Pancreas (tissue), 10 donors: ENCODE measurements around the gene ADAMTS15. TPM values are rescaled to one million over a fixed set of nuclear protein-coding genes. Genes with fewer than 3 reads are reported as not detected.

Experiments
- ATAC-seq, 4 donors: fragments of 200-7000 bp; cut with Tn5 transposase; one replicate each; pipeline versions ENCODE4 v1.8.0 to v1.9.1; 2020; ENCODE audit warnings: mild to moderate bottlenecking in 4 of 4, moderate library complexity in 4 of 4
- DNase-seq, 6 donors: peaks; one replicate each; pipeline ENCODE4 v3.0.0-alpha.2; 2020
- FAIRE-seq: peaks from 2 replicates; lab custom pipeline; 2012; peaks lifted over from hg19 to GRCh38; lab: Jason Lieb, UNC
- H3K27ac ChIP-seq, 4 donors: fragments of 200-600 bp; sonication (generic); 1 replicate in 3 of 4; 2 replicates in 1 of 4; pipeline versions ENCODE4 v1.5.0 to v1.8.0; 2020
- H3K27me3 ChIP-seq, 4 donors: fragments of 200-600 bp; one replicate each; pipeline ENCODE4 v1.8.0; 2021
- H3K36me3 ChIP-seq, 3 donors: fragments of 200-600 bp; sonication (generic) in 1 of 3; one replicate each; pipeline versions ENCODE4 v1.5.0 to v1.8.0; 2020 to 2021
- H3K4me1 ChIP-seq, 3 donors: fragments of 200-600 bp; one replicate each; pipeline ENCODE4 v1.8.0; 2021
- H3K4me3 ChIP-seq, 4 donors: fragments of 200-600 bp; sonication (generic) in 2 of 4; one replicate each; pipeline versions ENCODE4 v1.5.0 to v1.8.0; 2020 to 2021
- H3K9me3 ChIP-seq, 4 donors: fragments of 200-600 bp; one replicate each; pipeline ENCODE4 v1.8.0; 2021
- CTCF ChIP-seq, 4 donors: fragments of 200-600 bp; sonication (generic) in 3 of 4; IDR thresholded peaks; one replicate each; pipeline versions ENCODE4 v1.5.0 to v1.8.0; 2021; ENCODE audit warnings: antibody characterized with exemption in 4 of 4
- WGBS, 2 donors: extraction: QIAGEN DNeasy Blood & Tissue Kit; methylation state at CpG; one replicate each; pipeline ENCODE4 v1.1.7; 2013; 5-methylcytosine and 5-hydroxymethylcytosine counted together
- intact Hi-C, 3 donors: fragments of 100-400 bp; cut with DNase I; formaldehyde crosslinking; loops; one replicate each; pipeline versions ENCODE4 v1.11.1 to v1.14.2; 2022
- polyA plus RNA-seq, 2 donors: library from polyadenylated mRNA; stranded (reverse); fragments of 200-250 nt; gene quantifications; one replicate each; pipeline ENCODE4 v1.2.3, GENCODE V29; 2013
- total RNA-seq, 6 donors: library from RNA; stranded (reverse); fragmentation: NEBNext Ultra II Directional in 4 of 6; extraction: Animal tissue kit (Norgen Biotek cat#: 25700) in 4 of 6; gene quantifications; one replicate each; pipeline versions ENCODE4 v1.2.1 to v1.2.4, GENCODE V29; 2021 to 2023
- donor health status: healthy with polysubstance abuse.
- donor health status: DM: no; HTN: no; CAD: no; lungs with moderate emphysema.
- donor health status: DM: no; HTN: no; CAD: no.
- donor health status: control.
- donor health status: control.
- donor health status: Bipolar disorder and iron deficiency.
- donor health status: DM: yes; HTN: yes; CAD: no.
- donor health status: DM: no; HTN: no; CAD: no.
- donor health status: DM: no; HTN: no; CAD: no.
- donor health status: DM: yes; HTN: yes; CAD: no.

Gene ADAMTS15
- total and polyA plus RNA-seq, 8 donors = 0.14 to 1.2 (median 0.78) TPM

GRCh38 chr11:130449310-130449990, 1.0 kb downstream of the ADAMTS15 start:
- peaks cover 0 to 4% (median 0%) of the 10 kb centered on the region in 4 donors for H3K27me3 ChIP-seq
- DNase-seq (peak in 3 of 6 donors; percentile 34 to 71 (median 62)), FAIRE-seq (no peak), ATAC-seq (peak; percentile 15 to 26 (median 20))
- H3K9me3 ChIP-seq = no peaks in the 10 kb centered on the region
- H3K36me3 ChIP-seq = no peaks in the 10 kb centered on the region
- H3K4me3 ChIP-seq = peak overlapping the region; percentile 31 to 60 (median 38)
- intact Hi-C loops = no loop called here
- 3% methylated on average over 53 to 64 of the region's 64 CpGs for WGBS, 2 donors
- no peak overlapping the region for H3K27ac ChIP-seq
- H3K4me1 ChIP-seq = peaks cover 0 to 10% (median 7%) of the 10 kb centered on the region in 3 donors
- TF ChIP-seq CTCF (IDR thresholded peaks at IDR 0.05) = no peak

GRCh38 chr11:130449996-130450769, 1.7 kb downstream of the ADAMTS15 start:
- Histone ChIP-seq H3K27me3 (peaks cover 0 to 4% (median 0%) of the 10 kb centered on the region in 4 donors), H3K27ac (no peak overlapping the region), H3K4me3 (peak overlapping the region in 3 of 4 donors; percentile 31 to 60 (median 44)), H3K36me3 (no peaks in the 10 kb centered on the region), H3K4me1 (peaks cover 0 to 10% (median 7%) of the 10 kb centered on the region in 3 donors), H3K9me3 (no peaks in the 10 kb centered on the region)
- WGBS, 2 donors = 28 to 33% methylated on average over 34 of the region's 34 CpGs
- DNase-seq (peak in 3 of 6 donors; percentile 32 to 65 (median 41)), FAIRE-seq (no peak), ATAC-seq (peak; percentile 7 to 47 (median 36))
- intact Hi-C loops = no loop called here
- peak in 1 of 4 donors; percentile 11 for TF ChIP-seq CTCF (IDR thresholded peaks at IDR 0.05)

- H3K36me3 ChIP-seq = no peaks in the 10 kb centered on the region
- no peak overlapping the region for H3K27ac ChIP-seq
- H3K4me1 ChIP-seq = peaks cover 0 to 10% (median 7%) of the 10 kb centered on the region in 3 donors
- H3K9me3 ChIP-seq = no peaks in the 10 kb centered on the region
- TF ChIP-seq CTCF (IDR thresholded peaks at IDR 0.05) = no peak
- peaks cover 0 to 4% (median 0%) of the 10 kb centered on the region in 4 donors for H3K27me3 ChIP-seq
- ATAC-seq (no peak), FAIRE-seq (no peak), DNase-seq (no peak)
- intact Hi-C loops = no loop called here
- H3K4me3 ChIP-seq = no peak overlapping the region
- 81 to 82% methylated on average over 6 of the region's 6 CpGs for WGBS, 2 donors
These were observed 3.0 kb downstream of the ADAMTS15 start for GRCh38 chr11:130451231-130452019.

- H3K27me3 ChIP-seq = peaks cover 0 to 4% (median 0%) of the 10 kb centered on the region in 4 donors
- peaks cover 0 to 10% (median 7%) of the 10 kb centered on the region in 3 donors for H3K4me1 ChIP-seq
- WGBS, 2 donors = 89 to 91% methylated on average over 9 of the region's 9 CpGs
- intact Hi-C loops = no loop called here
- no peak overlapping the region for H3K4me3 ChIP-seq
- no peak for FAIRE-seq
- DNase-seq = no peak
- no peak overlapping the region for H3K27ac ChIP-seq
- no peak for TF ChIP-seq CTCF (IDR thresholded peaks at IDR 0.05)
- H3K9me3 ChIP-seq = no peaks in the 10 kb centered on the region
- no peaks in the 10 kb centered on the region for H3K36me3 ChIP-seq
- no peak for ATAC-seq
These were observed 3.7 kb downstream of the ADAMTS15 start for GRCh38 chr11:130452176-130452575.
